GM12865 (cell line): ENCODE data around the gene LMTK2.

Source experiments
- DNase-seq: peaks from one replicate; pipeline ENCODE4 v3.0.0; 2010; ENCODE audit warnings: low read depth
- H3K4me3 ChIP-seq: 2 replicates; pipeline ENCODE4 v1.5.1; 2011; ENCODE audit warnings: mild to moderate bottlenecking, low read depth, low read length, control low read depth
- TF ChIP-seq, protein P1 (sequence below): IDR thresholded peaks from 2 replicates; pipeline ENCODE4 v1.5.1; 2011; ENCODE audit warnings: low read length, control low read depth, low read depth, inconsistent platforms; ENCODE audit not compliant: insufficient read depth; ENCODE audit errors: missing control alignments

Gene LMTK2

GRCh38 chr7:98193474-98194180 is 87.0 kb downstream of the LMTK2 start:
- TF ChIP-seq, protein P1, sequence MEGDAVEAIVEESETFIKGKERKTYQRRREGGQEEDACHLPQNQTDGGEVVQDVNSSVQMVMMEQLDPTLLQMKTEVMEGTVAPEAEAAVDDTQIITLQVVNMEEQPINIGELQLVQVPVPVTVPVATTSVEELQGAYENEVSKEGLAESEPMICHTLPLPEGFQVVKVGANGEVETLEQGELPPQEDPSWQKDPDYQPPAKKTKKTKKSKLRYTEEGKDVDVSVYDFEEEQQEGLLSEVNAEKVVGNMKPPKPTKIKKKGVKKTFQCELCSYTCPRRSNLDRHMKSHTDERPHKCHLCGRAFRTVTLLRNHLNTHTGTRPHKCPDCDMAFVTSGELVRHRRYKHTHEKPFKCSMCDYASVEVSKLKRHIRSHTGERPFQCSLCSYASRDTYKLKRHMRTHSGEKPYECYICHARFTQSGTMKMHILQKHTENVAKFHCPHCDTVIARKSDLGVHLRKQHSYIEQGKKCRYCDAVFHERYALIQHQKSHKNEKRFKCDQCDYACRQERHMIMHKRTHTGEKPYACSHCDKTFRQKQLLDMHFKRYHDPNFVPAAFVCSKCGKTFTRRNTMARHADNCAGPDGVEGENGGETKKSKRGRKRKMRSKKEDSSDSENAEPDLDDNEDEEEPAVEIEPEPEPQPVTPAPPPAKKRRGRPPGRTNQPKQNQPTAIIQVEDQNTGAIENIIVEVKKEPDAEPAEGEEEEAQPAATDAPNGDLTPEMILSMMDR: no peak
- H3K4me3 ChIP-seq: no peak overlapping the region
- no peak for DNase-seq

GRCh38 chr7:98194186-98194585 is 87.5 kb downstream of the LMTK2 start:
- H3K4me3 ChIP-seq: no peak overlapping the region
- DNase-seq: no peak
- TF ChIP-seq, protein P1: no peak

GRCh38 chr7:98194672-98195457 is 88.2 kb downstream of the LMTK2 start:
- no peak overlapping the region for H3K4me3 ChIP-seq
- no peak for DNase-seq
- TF ChIP-seq, protein P1: no peak

DNA sequence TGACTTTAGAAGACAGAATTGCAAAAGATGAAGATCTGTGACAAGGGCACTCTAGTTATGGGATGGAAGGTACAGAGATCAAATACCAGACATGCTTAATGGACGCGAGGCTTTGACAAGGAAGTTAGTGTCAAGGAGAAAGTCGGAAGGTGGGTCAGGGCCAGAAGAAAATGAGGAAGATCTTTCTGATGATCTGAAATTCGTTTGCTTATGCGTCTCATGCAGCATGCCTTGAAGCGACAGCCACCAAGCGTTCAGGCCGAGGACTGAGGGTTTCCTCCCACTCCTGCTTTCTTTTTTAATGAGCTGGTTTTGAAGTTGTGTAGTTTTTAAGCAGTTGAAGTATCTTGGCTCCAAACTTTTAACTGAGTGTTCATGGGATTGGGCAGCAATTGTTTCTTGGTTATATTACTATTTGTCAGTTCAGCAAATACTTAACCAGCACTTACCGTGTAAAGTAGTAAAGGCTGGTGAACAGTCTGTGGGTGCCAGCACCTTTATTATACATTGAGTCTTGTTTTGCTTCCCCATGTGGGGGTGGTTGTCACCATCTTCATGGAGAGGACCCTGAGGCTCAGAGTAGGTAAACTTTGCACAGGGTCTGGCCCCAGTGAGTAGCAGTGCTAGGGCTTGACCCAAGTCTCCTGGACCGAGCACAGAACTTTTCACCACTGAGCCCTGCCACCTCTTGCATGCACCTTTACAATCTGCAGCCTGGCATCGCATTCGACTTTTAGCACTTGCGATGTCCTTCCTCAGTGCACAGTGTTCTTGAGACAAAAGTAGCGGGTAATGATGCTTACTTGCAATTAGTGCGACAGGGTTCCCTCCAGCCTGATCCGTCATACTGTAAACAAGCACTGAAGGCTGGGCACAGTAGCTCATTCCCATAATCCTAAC is 90.3 kb downstream of the LMTK2 start:
- no peak for DNase-seq
- H3K4me3 ChIP-seq: no peak overlapping the region
- TF ChIP-seq, protein P1: no peak

DNA sequence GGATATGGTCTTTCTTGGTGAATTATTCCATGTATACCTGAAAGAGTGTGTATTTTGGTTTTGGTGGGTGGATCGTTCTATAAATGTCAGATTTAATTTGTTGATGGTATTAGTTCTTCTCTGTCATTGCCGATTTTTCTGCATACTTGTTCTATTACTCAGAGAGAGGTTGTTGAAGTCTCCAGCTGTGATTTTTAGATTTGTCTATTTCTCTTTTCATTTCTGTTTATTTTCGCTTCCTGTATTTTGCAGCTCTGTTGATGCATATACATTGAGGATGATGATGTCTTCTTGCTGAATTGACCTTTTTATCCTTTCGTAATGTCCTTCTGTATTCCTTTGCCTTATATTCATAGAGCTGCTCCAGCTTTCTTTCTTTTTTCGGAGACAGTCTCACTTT is 92.5 kb downstream of the LMTK2 start:
- H3K4me3 ChIP-seq: no peak overlapping the region

DNA sequence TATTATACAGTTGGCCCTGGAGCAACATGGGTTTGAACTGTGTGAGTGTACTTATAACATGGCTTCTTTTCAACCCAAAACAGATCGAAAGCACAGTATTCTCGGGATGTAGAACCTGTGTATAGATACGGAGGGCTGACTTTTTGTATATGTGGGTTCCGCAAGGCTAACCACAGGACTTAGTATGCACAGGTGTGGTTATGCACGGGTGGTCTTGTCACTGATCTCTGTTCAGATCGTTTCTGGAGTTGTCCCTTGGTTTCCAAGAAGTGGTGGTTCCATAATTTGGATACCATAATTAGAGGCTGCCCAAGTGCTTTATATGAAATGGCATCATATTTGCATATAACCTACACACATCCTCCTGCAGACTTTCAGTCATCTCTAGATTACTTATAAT is 93.7 kb downstream of the LMTK2 start:
- no peak overlapping the region for H3K4me3 ChIP-seq

More for the DNA sequence above, 92.5 kb downstream of the LMTK2 start:
- TF ChIP-seq, protein P1: no peak
- no peak for DNase-seq

More for the DNA sequence above, 93.7 kb downstream of the LMTK2 start:
- peak; percentile 88 for DNase-seq
- TF ChIP-seq, protein P1: no peak
